ENCODE data around the gene HAPLN2.

HAPLN2 gene

DNA sequence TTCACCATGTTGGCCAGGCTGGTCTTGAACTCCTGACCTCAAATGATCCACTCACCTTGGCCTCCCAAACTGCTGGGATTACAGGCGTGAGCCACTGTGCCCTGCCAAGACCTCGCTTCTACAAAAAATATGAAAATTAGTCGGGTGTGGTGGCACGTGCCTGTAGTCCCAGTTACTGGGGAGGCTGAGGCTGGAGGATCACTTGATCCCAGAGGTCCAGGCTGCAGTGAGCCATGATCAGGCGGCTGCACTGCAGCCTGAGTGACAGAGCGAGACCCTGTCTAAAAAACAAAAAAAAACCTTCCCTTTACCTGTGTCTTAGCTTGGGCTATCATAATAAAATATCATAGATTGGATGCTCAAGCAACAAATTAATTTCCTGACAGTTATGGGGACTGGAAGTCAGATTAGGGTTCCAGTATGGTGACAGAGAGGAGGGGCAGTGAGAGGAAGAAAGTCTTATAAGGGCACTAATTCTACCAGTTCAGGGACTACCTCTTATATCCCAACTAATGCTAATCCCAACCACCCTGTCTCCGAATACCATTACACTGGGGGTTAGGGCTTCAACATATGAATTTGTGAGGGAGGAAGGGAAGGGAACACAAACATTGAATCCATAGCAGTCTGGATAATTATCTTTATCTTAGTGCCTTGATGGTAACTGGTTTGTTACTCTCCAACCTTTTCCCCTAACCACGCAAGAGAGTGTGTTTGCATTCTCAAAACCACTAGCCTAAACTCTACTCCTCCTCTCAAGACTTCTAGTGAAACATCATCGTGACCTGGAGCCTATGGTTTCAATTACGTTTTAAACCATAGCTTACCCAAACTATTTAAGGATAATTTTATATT lies 28.7 kb upstream of the HAPLN2 start:
- DNase-seq (ENCODE audit: low read depth, low spot score): no peak
- Histone ChIP-seq H3K9me3 (ENCODE audit: low read depth, low read length) (no peaks in the 10 kb centered on the region), H3K9ac (ENCODE audit: insufficient read length) (peak overlapping the region; percentile 93), H3K4me3 (peak overlapping the region; percentile 95), H3K27ac (peak overlapping the region; percentile 65), H3K36me3 (ENCODE audit: insufficient read depth, low read length) (peaks cover 27% of the 10 kb centered on the region)
- TF ChIP-seq FOXP2 (optimal IDR thresholded peaks at IDR 0.05; ENCODE audit: control extremely low read depth, extremely low read length, insufficient read depth) (no peak), EZH2 (IDR thresholded peaks at IDR 0.05) (no peak)

- TF ChIP-seq FOXP2 (optimal IDR thresholded peaks at IDR 0.05; ENCODE audit: control extremely low read depth, extremely low read length, insufficient read depth) (no peak), POLR2AphosphoS5 (IDR thresholded peaks at IDR 0.05; ENCODE audit: borderline replicate concordance, low read depth, low read length) (no peak), EZH2 (IDR thresholded peaks at IDR 0.05) (no peak)
- Histone ChIP-seq H3K9me3 (ENCODE audit: low read depth, low read length) (no peaks in the 10 kb centered on the region), H3K9ac (ENCODE audit: insufficient read length) (peak overlapping the region; percentile 93), H3K36me3 (ENCODE audit: insufficient read depth, low read length) (peaks cover 33% of the 10 kb centered on the region), H3K4me3 (peak overlapping the region; percentile 95), H3K27ac (peak overlapping the region; percentile 65)
- DNase-seq (ENCODE audit: low read depth, low spot score): no peak
Measured at GRCh38 chr1:156591181-156591431, 28.1 kb upstream of the HAPLN2 start.

- Histone ChIP-seq H3K9me3 (ENCODE audit: low read depth, low read length) (no peaks in the 10 kb centered on the region), H3K4me3 (peak within 1 kb of the TSS; percentile 95), H3K27ac (peak within 1 kb of the TSS; percentile 65), H3K9ac (ENCODE audit: insufficient read length) (peak within 1 kb of the TSS; percentile 93), H3K36me3 (ENCODE audit: insufficient read depth, low read length) (peaks cover 38% of the 10 kb centered on the region)
- DNase-seq (ENCODE audit: low read depth, low spot score): no peak
- TF ChIP-seq POLR2AphosphoS5 (IDR thresholded peaks at IDR 0.05; ENCODE audit: borderline replicate concordance, low read depth, low read length) (peak; percentile 95), EZH2 (IDR thresholded peaks at IDR 0.05) (no peak), FOXP2 (optimal IDR thresholded peaks at IDR 0.05; ENCODE audit: control extremely low read depth, extremely low read length, insufficient read depth) (no peak)
Measured at GRCh38 chr1:156591432-156592157, 27.6 kb upstream of the HAPLN2 start, which contains the start of gene NAXE. TSS of gene NAXE (plus strand) at chr1:156591776. CDS start at chr1:156591805, 29 bp downstream.

GRCh38 chr1:156592158-156592909 lies 26.9 kb upstream of the HAPLN2 start:
- Histone ChIP-seq H3K36me3 (ENCODE audit: insufficient read depth, low read length) (peaks cover 45% of the 10 kb centered on the region), H3K4me3 (peak overlapping the region; percentile 95), H3K9me3 (ENCODE audit: low read depth, low read length) (no peaks in the 10 kb centered on the region), H3K27ac (peak overlapping the region; percentile 62), H3K9ac (ENCODE audit: insufficient read length) (peak overlapping the region; percentile 93)
- DNase-seq (ENCODE audit: low read depth, low spot score): no peak
- TF ChIP-seq FOXP2 (optimal IDR thresholded peaks at IDR 0.05; ENCODE audit: control extremely low read depth, extremely low read length, insufficient read depth): no peak
- TF ChIP-seq EZH2 (IDR thresholded peaks at IDR 0.05): no peak
- peak; percentile 1 for TF ChIP-seq POLR2AphosphoS5 (IDR thresholded peaks at IDR 0.05; ENCODE audit: borderline replicate concordance, low read depth, low read length)

DNA sequence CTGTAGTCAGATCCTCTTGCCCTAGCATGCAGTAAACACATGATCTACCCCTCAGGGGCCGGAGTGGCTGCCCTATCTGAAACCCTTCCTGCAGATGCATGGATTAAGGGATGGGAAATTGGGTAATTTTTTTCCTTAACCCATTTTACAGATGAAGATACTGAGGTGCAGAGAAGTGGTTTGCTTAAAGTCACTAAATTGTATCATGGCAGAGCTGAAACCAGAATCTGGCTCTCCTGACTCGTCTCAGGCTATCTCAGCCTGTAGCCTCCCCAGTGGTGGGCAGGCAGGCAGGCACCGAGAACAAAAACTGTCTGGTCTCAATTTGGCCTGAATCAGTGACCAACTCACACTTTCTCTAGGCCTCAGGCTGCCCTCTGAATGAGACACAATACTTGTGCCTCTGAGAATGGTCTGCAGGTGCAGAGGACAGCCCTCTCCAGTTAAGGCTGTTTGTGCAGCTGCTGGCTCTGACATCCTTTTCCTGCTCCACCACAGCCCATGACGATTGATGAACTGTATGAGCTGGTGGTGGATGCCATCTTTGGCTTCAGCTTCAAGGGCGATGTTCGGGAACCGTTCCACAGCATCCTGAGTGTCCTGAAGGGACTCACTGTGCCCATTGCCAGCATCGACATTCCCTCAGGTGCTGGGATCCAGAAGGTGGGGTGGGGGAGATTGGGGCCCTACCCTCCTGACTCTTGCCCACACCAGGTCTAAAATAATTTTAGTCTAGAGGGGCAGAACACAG lies 26.1 kb upstream of the HAPLN2 start:
- H3K9me3 ChIP-seq (ENCODE audit: low read depth, low read length): no peaks in the 10 kb centered on the region
- peak overlapping the region; percentile 95 for H3K4me3 ChIP-seq
- TF ChIP-seq FOXP2 (optimal IDR thresholded peaks at IDR 0.05; ENCODE audit: control extremely low read depth, extremely low read length, insufficient read depth) (no peak), EZH2 (IDR thresholded peaks at IDR 0.05) (no peak), POLR2AphosphoS5 (IDR thresholded peaks at IDR 0.05; ENCODE audit: borderline replicate concordance, low read depth, low read length) (no peak)
- H3K9ac ChIP-seq (ENCODE audit: insufficient read length): no peak overlapping the region
- peaks cover 53% of the 10 kb centered on the region for H3K36me3 ChIP-seq (ENCODE audit: insufficient read depth, low read length)
- no peak overlapping the region; the same call in 1 of the 2 replicates for H3K27ac ChIP-seq
- DNase-seq (ENCODE audit: low read depth, low spot score): no peak

DNA sequence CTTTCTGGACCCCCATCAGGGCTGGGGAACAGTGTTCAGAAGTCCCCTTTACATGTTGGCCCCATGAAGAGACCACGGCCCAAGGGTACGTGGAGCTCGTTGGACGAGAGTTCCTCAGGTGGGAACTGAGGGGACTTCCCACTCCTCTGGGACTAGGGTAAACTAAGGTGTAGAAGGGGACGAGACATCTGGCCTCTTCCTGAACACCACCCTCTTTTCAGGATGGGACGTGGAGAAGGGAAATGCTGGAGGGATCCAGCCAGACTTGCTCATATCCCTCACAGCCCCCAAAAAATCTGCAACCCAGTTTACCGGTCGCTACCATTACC lies 25.6 kb upstream of the HAPLN2 start:
- Histone ChIP-seq H3K9ac (ENCODE audit: insufficient read length) (no peak overlapping the region), H3K27ac (no peak overlapping the region; the same call in 1 of the 2 replicates), H3K9me3 (ENCODE audit: low read depth, low read length) (no peaks in the 10 kb centered on the region), H3K36me3 (ENCODE audit: insufficient read depth, low read length) (peaks cover 58% of the 10 kb centered on the region), H3K4me3 (no peak overlapping the region)
- TF ChIP-seq POLR2AphosphoS5 (IDR thresholded peaks at IDR 0.05; ENCODE audit: borderline replicate concordance, low read depth, low read length) (no peak), FOXP2 (optimal IDR thresholded peaks at IDR 0.05; ENCODE audit: control extremely low read depth, extremely low read length, insufficient read depth) (no peak), EZH2 (IDR thresholded peaks at IDR 0.05) (no peak)
- no peak for DNase-seq (ENCODE audit: low read depth, low spot score)

GRCh38 chr1:156594190-156594589 lies 25.0 kb upstream of the HAPLN2 start:
- H3K9me3 ChIP-seq (ENCODE audit: low read depth, low read length): no peaks in the 10 kb centered on the region
- no peak overlapping the region for H3K9ac ChIP-seq (ENCODE audit: insufficient read length)
- TF ChIP-seq EZH2 (IDR thresholded peaks at IDR 0.05) (no peak), POLR2AphosphoS5 (IDR thresholded peaks at IDR 0.05; ENCODE audit: borderline replicate concordance, low read depth, low read length) (no peak; the same call in 1 of the 2 replicates)
- H3K27ac ChIP-seq: peak overlapping the region; percentile 58
- no peak overlapping the region for H3K4me3 ChIP-seq
- no peak for DNase-seq (ENCODE audit: low read depth, low spot score)
- peaks cover 64% of the 10 kb centered on the region for H3K36me3 ChIP-seq (ENCODE audit: insufficient read depth, low read length)

All from SK-N-MC (cell line).